Hepatocyte (in vitro differentiated cells): ENCODE measurements around the gene MECR.

ENCODE experiments used
- CTCF ChIP-seq: fragments of 200-600 bp; sonication (generic); IDR thresholded peaks from 2 replicates; pipeline ENCODE4 v1.5.1; 2016; ENCODE audit warnings: antibody characterized with exemption, mild to moderate bottlenecking; ENCODE audit not compliant: poor library complexity
- EZH2 ChIP-seq: fragments of 200-600 bp; sonication (generic); IDR thresholded peaks from 2 replicates; pipeline ENCODE4 v1.6.1; 2016; ENCODE audit warnings: antibody characterized with exemption, mild to moderate bottlenecking, borderline replicate concordance
- EZH2phosphoT487 ChIP-seq: fragments of 200-600 bp; sonication (generic); IDR thresholded peaks from one replicate; pipeline ENCODE4 v1.6.1; 2018; ENCODE audit warnings: antibody characterized with exemption, mild to moderate bottlenecking, low read depth, moderate library complexity; ENCODE audit not compliant: unreplicated experiment, severe bottlenecking

DNA sequence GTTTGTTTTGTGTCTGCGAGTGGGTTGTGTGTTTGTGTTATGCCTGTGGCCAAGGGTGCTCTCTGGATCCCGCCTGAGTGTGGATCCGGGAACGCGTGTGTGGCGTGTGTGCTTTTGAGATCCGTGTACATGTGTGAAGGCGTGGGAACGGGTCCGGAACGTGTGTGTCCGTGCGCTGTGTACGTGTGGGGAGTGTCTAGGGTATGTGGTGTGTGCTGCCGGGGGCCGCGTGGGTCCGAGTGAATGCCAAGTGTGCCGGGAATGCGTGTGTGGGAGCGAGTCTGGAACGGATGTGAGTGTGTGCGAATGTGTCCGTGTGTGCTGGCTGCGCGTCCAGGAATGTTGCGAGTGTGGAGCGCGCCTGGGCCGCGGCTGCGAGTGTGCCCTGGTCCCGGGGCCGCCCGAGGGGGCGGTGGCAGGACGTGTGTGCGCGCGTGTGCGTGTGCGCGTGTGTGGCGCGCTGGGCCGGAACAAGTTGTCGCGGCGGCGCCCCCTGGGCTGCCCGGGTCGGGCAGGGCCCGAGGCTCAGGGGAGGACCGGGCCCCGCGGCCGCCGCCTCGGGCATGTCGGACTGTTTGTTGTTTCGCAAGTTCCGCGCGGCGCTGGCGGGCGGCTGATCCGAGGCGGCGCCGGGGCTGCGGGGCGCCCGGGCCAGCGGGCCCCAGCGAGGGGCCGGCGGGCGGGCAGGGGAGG, 6.5 kb upstream of the MECR start:
- no peak for TF ChIP-seq CTCF
- no peak for TF ChIP-seq EZH2phosphoT487
- TF ChIP-seq EZH2, result no peak
